ENCODE results near the gene MBD5.

DNA sequence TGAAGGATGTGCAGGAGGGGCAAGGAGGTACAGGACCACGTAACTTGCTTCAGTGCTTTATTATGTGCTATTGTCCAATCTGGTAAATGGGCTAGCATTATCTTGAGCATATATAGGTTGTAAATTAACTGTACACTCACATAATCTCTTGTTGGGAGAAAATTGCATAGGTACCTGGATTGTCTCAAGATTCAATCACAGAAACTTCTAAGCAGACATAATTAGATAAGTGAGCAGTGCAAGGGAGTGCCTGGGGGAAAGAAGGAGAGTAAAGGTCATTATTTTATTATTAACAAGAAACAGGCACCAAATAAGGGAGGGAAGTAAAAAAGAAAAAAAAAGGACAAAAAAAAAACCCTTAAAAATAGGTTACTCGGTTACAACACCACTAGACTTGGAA, 186.2 kb downstream of the MBD5 start:
- TF ChIP-seq, protein P1, sequence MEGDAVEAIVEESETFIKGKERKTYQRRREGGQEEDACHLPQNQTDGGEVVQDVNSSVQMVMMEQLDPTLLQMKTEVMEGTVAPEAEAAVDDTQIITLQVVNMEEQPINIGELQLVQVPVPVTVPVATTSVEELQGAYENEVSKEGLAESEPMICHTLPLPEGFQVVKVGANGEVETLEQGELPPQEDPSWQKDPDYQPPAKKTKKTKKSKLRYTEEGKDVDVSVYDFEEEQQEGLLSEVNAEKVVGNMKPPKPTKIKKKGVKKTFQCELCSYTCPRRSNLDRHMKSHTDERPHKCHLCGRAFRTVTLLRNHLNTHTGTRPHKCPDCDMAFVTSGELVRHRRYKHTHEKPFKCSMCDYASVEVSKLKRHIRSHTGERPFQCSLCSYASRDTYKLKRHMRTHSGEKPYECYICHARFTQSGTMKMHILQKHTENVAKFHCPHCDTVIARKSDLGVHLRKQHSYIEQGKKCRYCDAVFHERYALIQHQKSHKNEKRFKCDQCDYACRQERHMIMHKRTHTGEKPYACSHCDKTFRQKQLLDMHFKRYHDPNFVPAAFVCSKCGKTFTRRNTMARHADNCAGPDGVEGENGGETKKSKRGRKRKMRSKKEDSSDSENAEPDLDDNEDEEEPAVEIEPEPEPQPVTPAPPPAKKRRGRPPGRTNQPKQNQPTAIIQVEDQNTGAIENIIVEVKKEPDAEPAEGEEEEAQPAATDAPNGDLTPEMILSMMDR (IDR thresholded peaks at IDR 0.05): no peak
- no peak for TF ChIP-seq POLR2A (IDR thresholded peaks at IDR 0.05)
